H9 (cell line): Measurements from ENCODE around the gene ZFP14. TPM values are rescaled to one million over a fixed set of nuclear protein-coding genes. Genes with fewer than 3 reads are reported as not detected.
A peak's percentile ranks its signal among the peaks of the same experiment; 100 is the strongest.

Experiments used
- DNase-seq: peaks from one replicate; pipeline ENCODE4 v3.0.0-alpha.2; 2017
- H2AFZ ChIP-seq: one replicate; pipeline ENCODE4 v1.6.1; 2013; ENCODE audit warnings: mild to moderate bottlenecking, low read length, control low read depth, moderate library complexity
- H2AK5ac ChIP-seq: 2 replicates; pipeline ENCODE4 v1.6.1; 2013; ENCODE audit warnings: low read length, control low read depth, mixed read lengths; ENCODE audit not compliant: insufficient read length
- H2BK120ac ChIP-seq: one replicate; pipeline ENCODE4 v1.6.1; 2013; ENCODE audit warnings: low read depth, mild to moderate bottlenecking, low read length, control low read depth, inconsistent platforms; ENCODE audit not compliant: poor library complexity, severe bottlenecking
- H2BK12ac ChIP-seq: 2 replicates; pipeline ENCODE4 v1.6.1; 2013; ENCODE audit warnings: low read length, control low read depth, mixed read lengths, low read depth; ENCODE audit not compliant: insufficient read length
- H2BK15ac ChIP-seq: 2 replicates; pipeline ENCODE4 v1.6.1; 2013; ENCODE audit warnings: low read depth, low read length, control low read depth
- H2BK20ac ChIP-seq: one replicate; pipeline ENCODE4 v1.6.1; 2013; ENCODE audit warnings: low read depth, mild to moderate bottlenecking, low read length, control low read depth, inconsistent platforms; ENCODE audit not compliant: poor library complexity, severe bottlenecking
- H2BK5ac ChIP-seq: 2 replicates; pipeline ENCODE4 v1.6.1; 2013; ENCODE audit warnings: low read length, control low read depth, mixed read lengths; ENCODE audit not compliant: insufficient read length
- H3K14ac ChIP-seq: 2 replicates; pipeline ENCODE4 v1.6.1; 2013; ENCODE audit warnings: low read length, control low read depth; ENCODE audit not compliant: insufficient read depth
- H3K18ac ChIP-seq: 2 replicates; pipeline ENCODE4 v1.6.1; 2013; ENCODE audit warnings: low read depth, mild to moderate bottlenecking, mixed read lengths, low read length, control low read depth; ENCODE audit not compliant: insufficient read length
- H3K23ac ChIP-seq: 2 replicates; pipeline ENCODE4 v1.6.1; 2013; ENCODE audit warnings: low read length, control low read depth, mixed read lengths, low read depth; ENCODE audit not compliant: insufficient read length
- H3K23me2 ChIP-seq: 2 replicates; pipeline ENCODE4 v1.6.1; 2013; ENCODE audit warnings: low read depth, mild to moderate bottlenecking, mixed read lengths, low read length, control low read depth; ENCODE audit not compliant: insufficient read length, poor library complexity, severe bottlenecking
- H3K27ac ChIP-seq: 2 replicates; pipeline ENCODE4 v1.5.1; 2013; ENCODE audit warnings: low read length, control low read depth, mixed read lengths, low read depth; ENCODE audit not compliant: insufficient read length
- H3K27me3 ChIP-seq: 2 replicates; pipeline ENCODE4 v1.6.1; 2013; ENCODE audit warnings: low read length, control low read depth, inconsistent platforms; ENCODE audit not compliant: insufficient read depth
- H3K4ac ChIP-seq: 2 replicates; pipeline ENCODE4 v1.6.1; 2013; ENCODE audit warnings: low read depth, mild to moderate bottlenecking, control low read depth, inconsistent platforms, low read length, moderate library complexity
- H3K4me1 ChIP-seq: 2 replicates; pipeline ENCODE4 v1.6.1; 2013; ENCODE audit warnings: low read length, control low read depth, inconsistent platforms; ENCODE audit not compliant: insufficient read depth
- H3K4me2 ChIP-seq: 2 replicates; pipeline ENCODE4 v1.6.1; 2013; ENCODE audit warnings: low read length, control low read depth, mixed read lengths; ENCODE audit not compliant: insufficient read length, insufficient read depth
- H3K56ac ChIP-seq: 2 replicates; pipeline ENCODE4 v1.6.1; 2013; ENCODE audit warnings: low read depth, mild to moderate bottlenecking, mixed read lengths, low read length, control low read depth; ENCODE audit not compliant: insufficient read length
- H3K79me1 ChIP-seq: 2 replicates; pipeline ENCODE4 v1.6.1; 2013; ENCODE audit warnings: low read depth, mild to moderate bottlenecking, moderate library complexity, low read length, control low read depth, inconsistent platforms; ENCODE audit not compliant: insufficient read depth, poor library complexity, severe bottlenecking
- H3K79me2 ChIP-seq: 2 replicates; pipeline ENCODE4 v1.6.1; 2013; ENCODE audit warnings: low read length, control low read depth, inconsistent platforms; ENCODE audit not compliant: insufficient read depth
- H3K9ac ChIP-seq: 2 replicates; pipeline ENCODE4 v1.6.1; 2013; ENCODE audit warnings: low read length, control low read depth, mixed read lengths; ENCODE audit not compliant: insufficient read length; ENCODE audit errors: extremely low read depth
- H3K9me3 ChIP-seq: one replicate; pipeline ENCODE4 v1.6.1; 2013; ENCODE audit warnings: low read depth, low read length, inconsistent platforms; ENCODE audit not compliant: control insufficient read depth
- H3T11ph ChIP-seq: one replicate; pipeline ENCODE4 v1.6.1; 2013; ENCODE audit warnings: mild to moderate bottlenecking, low read length, control low read depth, inconsistent platforms
- H4K20me1 ChIP-seq: one replicate; pipeline ENCODE4 v1.6.1; 2013; ENCODE audit not compliant: control insufficient read depth, insufficient read length, insufficient read depth
- H4K5ac ChIP-seq: 2 replicates; pipeline ENCODE4 v1.6.1; 2013; ENCODE audit warnings: low read depth, mild to moderate bottlenecking, mixed read lengths, low read length, control low read depth; ENCODE audit not compliant: insufficient read length
- H4K8ac ChIP-seq: replicated peaks from 2 replicates; pipeline ENCODE4 v1.6.1; 2013; ENCODE audit warnings: low read length, control low read depth, mixed read lengths, low read depth; ENCODE audit not compliant: insufficient read length
- H4K91ac ChIP-seq: 2 replicates; pipeline ENCODE4 v1.6.1; 2013; ENCODE audit warnings: low read depth, mild to moderate bottlenecking, moderate library complexity, mixed read lengths, low read length, control low read depth; ENCODE audit not compliant: insufficient read length
- H3K27ac Mint-ChIP-seq, 3 experiments: 2 replicates in 2 of 3; 3 replicates in 1 of 3; pipeline ENCODE4 v1.8.0; 2020 to 2021; ENCODE audit warnings: mixed read lengths in 3 of 3, mild to moderate bottlenecking in 1 of 3, moderate library complexity in 1 of 3
- H3K27me3 Mint-ChIP-seq: 2 replicates; pipeline ENCODE4 v1.8.0; 2021; ENCODE audit warnings: low read depth, mild to moderate bottlenecking, moderate library complexity, mixed read lengths
- H3K36me3 Mint-ChIP-seq, 3 experiments: 2 replicates in 2 of 3; 3 replicates in 1 of 3; pipeline ENCODE4 v1.8.0; 2020 to 2021; ENCODE audit warnings: low read depth in 3 of 3, mixed read lengths in 3 of 3; ENCODE audit not compliant: insufficient read depth in 1 of 3
- H3K4me1 Mint-ChIP-seq, 2 experiments: 2 replicates each; pipeline ENCODE4 v1.8.0; 2020; ENCODE audit warnings: mixed read lengths in 2 of 2
- H3K4me3 Mint-ChIP-seq, 2 experiments: 2 replicates in 1 of 2; 3 replicates in 1 of 2; pipeline ENCODE4 v1.8.0; 2020 to 2021; ENCODE audit warnings: mild to moderate bottlenecking in 2 of 2, mixed read lengths in 2 of 2, moderate library complexity in 1 of 2
- H3K9me3 Mint-ChIP-seq, 2 experiments: 2 replicates in 1 of 2; 3 replicates in 1 of 2; pipeline ENCODE4 v1.8.0; 2020; ENCODE audit warnings: mild to moderate bottlenecking in 2 of 2, mixed read lengths in 2 of 2, moderate library complexity in 1 of 2
- CTCF ChIP-seq: fragments of 200-600 bp; sonication (generic); conservative IDR thresholded peaks from 3 replicates; pipeline ENCODE4 v1.8.0; 2021; ENCODE audit warnings: antibody characterized with exemption, mild to moderate bottlenecking
- WGBS: extraction: QIAGEN DNeasy Blood & Tissue Kit; methylation state at CpG from one replicate; pipeline ENCODE4 v1.1.7; 2013; ENCODE audit warnings: missing lambda C conversion rate, low lambda C conversion rate, mixed read lengths; ENCODE audit not compliant: insufficient read length; ENCODE audit errors: extremely low coverage; 5-methylcytosine and 5-hydroxymethylcytosine counted together
- total RNA-seq: library from RNA; stranded (reverse); gene quantifications from 2 replicates; pipeline ENCODE4 v1.2.1, GENCODE V29; 2021

Gene ZFP14
- total RNA-seq, 1 experiment from 2014 or later, result 4.5 TPM

- TF ChIP-seq CTCF, result no peak
- Mint-ChIP-seq H3K9me3 (peaks cover 0 to 3% of the 10 kb centered on the region in 2 experiments; a peak in 1 of 5 replicates), H3K27ac (peak overlapping the region in 1 of 3 experiments; percentile 24; a peak in 2 of 7 replicates), H3K27me3 (no peaks in the 10 kb centered on the region), H3K36me3 (peaks cover 64 to 66% (median 64%) of the 10 kb centered on the region in 3 experiments), H3K4me3 (no peak overlapping the region), H3K4me1 (no peaks in the 10 kb centered on the region)
- Histone ChIP-seq H3K4me2 (no peak overlapping the region), H3K23me2 (no peaks in the 10 kb centered on the region), H2BK15ac (no peak overlapping the region), H4K91ac (no peak overlapping the region), H2AFZ (no peak overlapping the region), H2AK5ac (no peak overlapping the region), H3K56ac (no peak overlapping the region), H3K4me1 (no peaks in the 10 kb centered on the region), H3K23ac (no peak overlapping the region), H2BK12ac (no peak overlapping the region), H3K27ac (no peak overlapping the region), H3K4ac (no peak overlapping the region), H3K79me1 (no peaks in the 10 kb centered on the region), H3K27me3 (no peaks in the 10 kb centered on the region), H4K20me1 (no peaks in the 10 kb centered on the region), H3T11ph (no peak overlapping the region), H2BK20ac (no peak overlapping the region), H3K9ac (no peak overlapping the region), H3K18ac (no peak overlapping the region), H4K8ac (no peak overlapping the region), H3K9me3 (no peaks in the 10 kb centered on the region), H4K5ac (no peak overlapping the region), H3K14ac (no peak overlapping the region), H2BK5ac (no peak overlapping the region), H3K79me2 (no peaks in the 10 kb centered on the region; the same call in 1 of the 2 replicates), H2BK120ac (no peak overlapping the region)
- WGBS, result no CpG with 5 or more reads among the region's 5 CpGs
- DNase-seq, result no peak
Measured at GRCh38 chr19:36409841-36410240, 30.8 kb upstream of the ZFP14 start.
